ENCODE measurements around the gene ATP13A5. TPM values are rescaled to one million over a fixed set of nuclear protein-coding genes. Genes with fewer than 3 reads are reported as not detected.

The ATP13A5 gene
- total RNA-seq, 2 donors from 2014 or later = 0.59 TPM; not detected in 1

DNA sequence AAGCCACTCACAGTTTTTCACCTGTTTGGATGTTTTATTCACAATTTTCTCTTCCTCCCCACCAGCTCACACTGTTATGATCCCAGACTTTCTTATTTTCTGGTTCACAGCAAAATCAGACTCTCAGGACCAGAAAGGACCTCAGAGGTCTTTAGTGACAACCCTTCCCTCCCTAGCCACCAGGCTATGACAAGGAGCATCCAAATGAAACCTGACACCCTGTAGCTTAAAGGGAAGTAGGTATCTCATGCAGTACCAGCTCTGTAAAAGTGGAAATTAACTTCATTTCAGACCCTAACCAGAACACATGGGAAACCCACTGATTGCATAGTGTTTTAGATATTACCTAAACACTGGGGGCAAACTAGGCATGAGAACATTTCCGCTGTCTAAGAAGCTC lies 45.3 kb downstream of the ATP13A5 start:
- TF ChIP-seq, protein P1, sequence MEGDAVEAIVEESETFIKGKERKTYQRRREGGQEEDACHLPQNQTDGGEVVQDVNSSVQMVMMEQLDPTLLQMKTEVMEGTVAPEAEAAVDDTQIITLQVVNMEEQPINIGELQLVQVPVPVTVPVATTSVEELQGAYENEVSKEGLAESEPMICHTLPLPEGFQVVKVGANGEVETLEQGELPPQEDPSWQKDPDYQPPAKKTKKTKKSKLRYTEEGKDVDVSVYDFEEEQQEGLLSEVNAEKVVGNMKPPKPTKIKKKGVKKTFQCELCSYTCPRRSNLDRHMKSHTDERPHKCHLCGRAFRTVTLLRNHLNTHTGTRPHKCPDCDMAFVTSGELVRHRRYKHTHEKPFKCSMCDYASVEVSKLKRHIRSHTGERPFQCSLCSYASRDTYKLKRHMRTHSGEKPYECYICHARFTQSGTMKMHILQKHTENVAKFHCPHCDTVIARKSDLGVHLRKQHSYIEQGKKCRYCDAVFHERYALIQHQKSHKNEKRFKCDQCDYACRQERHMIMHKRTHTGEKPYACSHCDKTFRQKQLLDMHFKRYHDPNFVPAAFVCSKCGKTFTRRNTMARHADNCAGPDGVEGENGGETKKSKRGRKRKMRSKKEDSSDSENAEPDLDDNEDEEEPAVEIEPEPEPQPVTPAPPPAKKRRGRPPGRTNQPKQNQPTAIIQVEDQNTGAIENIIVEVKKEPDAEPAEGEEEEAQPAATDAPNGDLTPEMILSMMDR (conservative IDR thresholded peaks at IDR 0.05) = no peak
- H3K4me1 Mint-ChIP-seq = peaks cover 2% of the 10 kb centered on the region
- 82 to 98% methylated on average over 1 of the region's 1 CpG for WGBS, 2 experiments (ENCODE audit: insufficient coverage in 1 of 2, insufficient read length in 1 of 2)

GRCh38 chr3:193330555-193331204 lies 47.9 kb downstream of the ATP13A5 start:
- no peak for DNase-seq
- Histone ChIP-seq H3K36me3 (ENCODE audit: control insufficient read depth, insufficient read depth, low read length) (no peaks in the 10 kb centered on the region), H3K9me3 (ENCODE audit: control insufficient read depth, low read length) (no peaks in the 10 kb centered on the region), H3K9ac (ENCODE audit: extremely low read depth, low read length, poor library complexity, severe bottlenecking) (no peak overlapping the region), H3K4me1 (ENCODE audit: control insufficient read depth, insufficient read depth, low read length) (no peaks in the 10 kb centered on the region), H3K27me3 (ENCODE audit: control insufficient read depth, insufficient read depth, low read length, poor library complexity, severe bottlenecking) (no peaks in the 10 kb centered on the region), H3K4me3 (ENCODE audit: low read length) (no peak overlapping the region), H3K27ac (ENCODE audit: low read depth, low read length) (no peak overlapping the region)
- TF ChIP-seq, protein P1 (conservative IDR thresholded peaks at IDR 0.05) = no peak
- Mint-ChIP-seq H3K36me3 (ENCODE audit: low read depth) (no peaks in the 10 kb centered on the region), H3K4me3 (no peak overlapping the region), H3K27me3 (ENCODE audit: insufficient read depth) (peaks cover 3% of the 10 kb centered on the region), H3K27ac (no peak overlapping the region), H3K4me1 (peaks cover 2% of the 10 kb centered on the region), H3K9me3 (peaks cover 1% of the 10 kb centered on the region)
- 92 to 93% methylated on average over 3 of the region's 3 CpGs for WGBS, 2 experiments (ENCODE audit: insufficient coverage in 1 of 2, insufficient read length in 1 of 2)

More for the DNA sequence above, 45.3 kb downstream of the ATP13A5 start:
- Histone ChIP-seq H3K27ac (ENCODE audit: low read depth, low read length) (no peak overlapping the region), H3K9ac (ENCODE audit: extremely low read depth, low read length, poor library complexity, severe bottlenecking) (no peak overlapping the region), H3K9me3 (ENCODE audit: control insufficient read depth, low read length) (no peaks in the 10 kb centered on the region), H3K27me3 (ENCODE audit: control insufficient read depth, insufficient read depth, low read length, poor library complexity, severe bottlenecking) (no peaks in the 10 kb centered on the region), H3K4me1 (ENCODE audit: control insufficient read depth, insufficient read depth, low read length) (no peaks in the 10 kb centered on the region), H3K4me3 (ENCODE audit: low read length) (no peak overlapping the region), H3K36me3 (ENCODE audit: control insufficient read depth, insufficient read depth, low read length) (no peaks in the 10 kb centered on the region)
- peaks cover 7% of the 10 kb centered on the region for H3K9me3 Mint-ChIP-seq
- no peak for DNase-seq
- H3K4me3 Mint-ChIP-seq = no peak overlapping the region
- no peaks in the 10 kb centered on the region for H3K27me3 Mint-ChIP-seq (ENCODE audit: insufficient read depth)
- no peaks in the 10 kb centered on the region for H3K36me3 Mint-ChIP-seq (ENCODE audit: low read depth)
- H3K27ac Mint-ChIP-seq = no peak overlapping the region

DNA sequence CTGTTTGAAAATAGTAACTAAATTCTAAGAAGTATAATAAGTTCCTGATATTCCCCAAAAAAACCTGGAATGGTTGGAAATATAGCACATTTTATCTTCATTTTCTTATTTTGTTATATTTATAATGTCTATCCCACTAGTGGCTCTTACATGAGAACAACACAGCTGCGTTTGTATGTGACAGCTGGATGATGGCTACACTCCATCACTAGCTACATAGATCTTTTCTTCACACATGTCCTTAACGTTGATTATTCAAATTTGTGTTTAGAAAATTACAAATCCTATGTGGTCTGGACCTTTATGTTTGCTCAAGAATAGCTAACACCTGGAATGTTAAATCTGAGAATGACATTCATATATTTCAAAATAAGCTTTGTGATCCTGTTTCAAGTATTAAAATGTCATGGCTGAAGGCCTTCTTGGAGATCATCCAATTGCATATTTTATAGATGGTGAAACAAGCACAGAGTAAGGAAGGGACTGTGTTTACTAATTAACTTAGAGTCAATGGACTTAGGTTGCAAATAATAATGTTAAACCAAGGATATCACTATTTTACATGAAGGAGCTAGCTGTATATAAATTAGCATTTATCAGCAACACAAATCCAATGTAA lies 60.8 kb downstream of the ATP13A5 start:
- Mint-ChIP-seq H3K27ac (no peak overlapping the region), H3K4me3 (no peak overlapping the region), H3K4me1 (peaks cover 4% of the 10 kb centered on the region), H3K36me3 (ENCODE audit: low read depth) (no peaks in the 10 kb centered on the region), H3K9me3 (no peaks in the 10 kb centered on the region), H3K27me3 (ENCODE audit: insufficient read depth) (no peaks in the 10 kb centered on the region)
- Histone ChIP-seq H3K9me3 (ENCODE audit: control insufficient read depth, low read length) (no peaks in the 10 kb centered on the region), H3K4me3 (ENCODE audit: low read length) (no peak overlapping the region), H3K9ac (ENCODE audit: extremely low read depth, low read length, poor library complexity, severe bottlenecking) (no peak overlapping the region), H3K36me3 (ENCODE audit: control insufficient read depth, insufficient read depth, low read length) (no peaks in the 10 kb centered on the region), H3K27me3 (ENCODE audit: control insufficient read depth, insufficient read depth, low read length, poor library complexity, severe bottlenecking) (no peaks in the 10 kb centered on the region), H3K4me1 (ENCODE audit: control insufficient read depth, insufficient read depth, low read length) (peaks cover 3% of the 10 kb centered on the region), H3K27ac (ENCODE audit: low read depth, low read length) (no peak overlapping the region)
- DNase-seq = no peak
- TF ChIP-seq, protein P1 (conservative IDR thresholded peaks at IDR 0.05) = no peak
- WGBS, 2 experiments (ENCODE audit: insufficient coverage in 1 of 2, insufficient read length in 1 of 2) = 90 to 100% methylated on average over 1 to 2 of the region's 2 CpGs

Data from endodermal cell (in vitro differentiated cells).